GM21381 (cell line): Measurements from ENCODE around the gene DUSP1.
"Not testable (repeated sequence)": the region's sequence is repeated elsewhere in the genome, so short reads cannot be mapped to it uniquely, and the experiment has no call there.

Experiments used
- ATAC-seq: cut with Tn5 transposase; IDR thresholded peaks from one replicate; pipeline ENCODE4 v1.9.1; 2021; ENCODE audit warnings: mild to moderate bottlenecking, moderate library complexity; ENCODE audit not compliant: unreplicated experiment

DUSP1 gene

GRCh38 chr5:172770675-172771438 lies at the start of gene DUSP1:
Gene DUSP1, minus strand, starts transcription at chr5:172771195. Its CDS starts 243 bp downstream, at chr5:172770952.
- peak; percentile 58 for ATAC-seq

- ATAC-seq = no peak
These were observed 49.2 kb upstream of the DUSP1 start for GRCh38 chr5:172820046-172820767.

GRCh38 chr5:172819569-172819968 lies 48.6 kb upstream of the DUSP1 start:
- ATAC-seq = no peak

GRCh38 chr5:172818081-172818480 lies 47.1 kb upstream of the DUSP1 start:
- ATAC-seq = no peak

GRCh38 chr5:172817664-172818063 lies 46.7 kb upstream of the DUSP1 start:
- no peak for ATAC-seq

- no peak for ATAC-seq
These were observed 46.0 kb upstream of the DUSP1 start for GRCh38 chr5:172816925-172817562.

GRCh38 chr5:172815631-172816030 lies 44.6 kb upstream of the DUSP1 start:
- ATAC-seq = no peak

GRCh38 chr5:172810996-172811395 lies 40.0 kb upstream of the DUSP1 start:
- not testable (repeated sequence) for ATAC-seq

- no peak for ATAC-seq
These were observed 38.8 kb upstream of the DUSP1 start for GRCh38 chr5:172809774-172810173.

- no peak for ATAC-seq
These were observed 36.8 kb upstream of the DUSP1 start for GRCh38 chr5:172807766-172808311.

GRCh38 chr5:172806897-172807672 lies 36.1 kb upstream of the DUSP1 start:
- peak; percentile 98 for ATAC-seq

- no peak for ATAC-seq
These were observed 34.8 kb upstream of the DUSP1 start for GRCh38 chr5:172805736-172806255.

GRCh38 chr5:172805018-172805683 lies 34.2 kb upstream of the DUSP1 start:
- no peak for ATAC-seq

GRCh38 chr5:172802567-172803176 lies 31.7 kb upstream of the DUSP1 start:
- no peak for ATAC-seq

- ATAC-seq = no peak
These were observed 31.1 kb upstream of the DUSP1 start for GRCh38 chr5:172802112-172802511.

GRCh38 chr5:172801179-172801671 lies 30.2 kb upstream of the DUSP1 start:
- no peak for ATAC-seq

GRCh38 chr5:172800088-172800551 lies 29.1 kb upstream of the DUSP1 start:
- no peak for ATAC-seq

- no peak for ATAC-seq
These were observed 28.4 kb upstream of the DUSP1 start for GRCh38 chr5:172799416-172799815.
